Lung microvascular endothelial cell (primary cell): ENCODE results near the gene RBP5. TPM values are rescaled to one million over a fixed set of nuclear protein-coding genes. Genes with fewer than 3 reads are reported as not detected.

Experiments used
- DNase-seq, 2 donors: peaks; one replicate each; pipeline versions ENCODE4 v3.0.0 to v3.0.0-alpha.2; 2010; ENCODE audit warnings: low read depth in 2 of 2
- total RNA-seq: library from RNA; depleted of rRNA; stranded (reverse); fragments of >200 nt; gene quantifications from 2 replicates; pipeline ENCODE4 v1.2.1, GENCODE V29; 2014

Gene RBP5
- total RNA-seq, 1 donor from 2014 or later, result not detected

DNA sequence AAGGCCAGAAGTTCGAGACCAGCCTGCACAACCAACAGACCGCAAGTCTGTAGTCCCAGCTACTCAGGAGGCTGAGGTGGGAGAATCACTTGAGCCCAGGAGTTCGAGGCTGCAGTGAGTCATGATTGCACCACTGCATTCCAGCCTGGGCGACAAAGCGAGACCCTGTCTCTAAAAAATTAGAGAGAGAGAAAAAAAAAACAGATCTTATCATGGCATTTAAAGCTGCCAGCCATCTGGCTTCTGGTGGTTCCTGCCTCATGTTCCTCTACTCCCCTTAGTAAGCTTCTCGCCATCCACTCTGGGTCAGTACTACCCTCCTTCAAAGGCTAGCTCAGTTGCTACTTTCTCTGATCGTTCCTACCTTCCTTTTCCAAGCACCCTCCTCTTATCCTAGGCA is 17.5 kb upstream of the RBP5 start:
- DNase-seq, result no peak

DNA sequence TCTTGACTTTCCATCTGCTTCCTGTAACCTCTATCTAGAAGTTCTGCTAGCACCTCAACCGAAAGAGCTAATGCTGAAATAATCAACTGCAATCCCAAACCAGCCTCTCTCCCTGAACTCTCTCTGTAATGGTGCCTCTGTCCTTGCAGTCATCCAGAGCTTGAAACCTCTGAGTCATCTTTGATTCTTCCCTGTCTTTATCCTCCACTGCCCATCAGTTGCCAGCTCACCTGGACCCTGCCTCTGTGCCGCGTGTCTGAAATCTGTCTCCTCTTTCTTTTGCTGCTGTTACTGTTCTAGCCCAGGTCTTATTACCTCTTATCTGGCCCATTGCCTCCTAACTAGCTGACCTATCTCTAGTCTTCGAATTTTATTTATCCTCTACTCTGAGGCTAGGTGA is 17.0 kb upstream of the RBP5 start:
- no peak for DNase-seq

DNA sequence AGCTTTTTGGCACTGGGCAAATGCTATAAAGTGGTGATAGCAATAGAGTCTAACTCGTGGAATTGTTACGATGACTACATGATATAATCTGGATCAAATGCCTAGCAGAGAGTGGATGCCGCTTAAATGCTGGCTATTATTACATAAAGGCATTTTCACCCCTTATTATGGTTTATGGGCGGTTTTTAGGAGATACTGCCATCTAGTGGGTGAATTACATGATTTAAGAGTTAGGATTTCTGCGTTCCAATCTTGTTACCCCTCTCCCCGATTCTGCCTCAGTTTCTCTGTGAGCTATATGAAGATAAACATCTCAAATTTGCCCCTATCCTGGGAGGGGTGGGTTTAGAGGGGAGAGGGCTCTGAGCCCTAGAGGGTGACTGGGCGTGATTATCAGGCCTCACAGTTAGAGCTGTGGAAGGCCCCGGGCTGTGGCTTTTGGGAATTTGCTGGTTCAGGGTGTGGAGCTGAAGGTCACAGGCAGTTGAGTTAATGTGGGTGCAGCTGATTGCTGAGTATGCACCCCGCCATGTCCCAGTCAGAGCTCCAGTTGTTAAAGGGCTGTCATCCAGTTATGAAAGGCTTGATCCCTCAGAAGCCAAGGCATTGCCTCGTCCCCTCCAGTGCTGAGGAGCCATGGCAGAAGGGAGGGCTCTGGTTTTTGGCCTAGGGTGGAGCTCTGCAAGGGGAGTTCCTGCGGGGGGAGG is 15.9 kb upstream of the RBP5 start:
- peak; percentile 57 to 59 for DNase-seq

DNA sequence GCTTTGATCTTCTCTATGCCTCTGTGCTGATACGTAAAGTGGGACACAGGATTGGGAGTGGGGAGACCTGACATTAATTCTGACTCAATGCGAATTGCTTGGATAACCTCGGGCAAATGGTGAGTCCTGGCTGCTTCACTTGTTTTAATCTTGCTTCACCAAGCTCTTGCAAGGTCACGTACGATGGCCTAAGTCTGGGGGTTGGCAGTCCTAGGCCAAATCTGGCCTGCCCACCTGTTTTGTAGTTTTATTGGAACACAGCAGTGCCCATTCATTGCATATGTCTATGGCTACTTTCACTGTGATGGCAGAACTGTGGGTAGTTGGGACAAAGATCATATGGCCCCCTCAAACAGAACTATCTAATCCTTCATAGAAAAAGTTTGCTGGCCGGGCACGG is 14.9 kb upstream of the RBP5 start:
- DNase-seq, result no peak

DNA sequence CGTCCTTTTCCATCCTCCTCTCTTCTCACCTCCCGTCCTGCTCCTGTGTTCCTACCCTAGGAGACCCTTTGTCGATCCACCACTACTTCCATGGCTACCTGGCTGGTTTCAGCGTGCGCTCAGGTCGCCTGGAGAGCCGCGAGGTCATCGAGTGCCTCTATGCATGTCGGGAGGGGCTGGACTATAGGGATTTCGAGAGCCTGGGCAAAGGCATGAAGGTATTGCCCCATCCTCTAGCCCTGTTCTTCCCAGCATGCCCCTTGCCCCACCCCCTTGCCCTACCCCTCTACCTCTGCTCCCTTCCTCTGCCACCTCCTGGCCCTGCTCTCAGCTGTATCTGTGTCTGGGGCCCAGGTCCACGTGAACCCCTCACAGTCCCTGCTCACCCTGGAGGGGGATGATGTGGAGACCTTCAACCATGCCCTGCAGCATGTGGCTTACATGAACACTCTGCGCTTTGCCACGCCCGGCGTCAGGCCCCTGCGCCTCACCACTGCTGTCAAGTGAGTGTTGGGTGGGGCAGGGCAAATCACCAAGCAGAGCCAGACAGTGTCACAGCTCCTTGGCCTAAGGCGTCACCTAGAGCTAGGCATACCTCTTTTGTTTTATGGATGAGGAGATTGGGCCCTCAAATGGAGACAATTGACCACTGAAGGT is 14.2 kb upstream of the RBP5 start:
- DNase-seq, result no peak

DNA sequence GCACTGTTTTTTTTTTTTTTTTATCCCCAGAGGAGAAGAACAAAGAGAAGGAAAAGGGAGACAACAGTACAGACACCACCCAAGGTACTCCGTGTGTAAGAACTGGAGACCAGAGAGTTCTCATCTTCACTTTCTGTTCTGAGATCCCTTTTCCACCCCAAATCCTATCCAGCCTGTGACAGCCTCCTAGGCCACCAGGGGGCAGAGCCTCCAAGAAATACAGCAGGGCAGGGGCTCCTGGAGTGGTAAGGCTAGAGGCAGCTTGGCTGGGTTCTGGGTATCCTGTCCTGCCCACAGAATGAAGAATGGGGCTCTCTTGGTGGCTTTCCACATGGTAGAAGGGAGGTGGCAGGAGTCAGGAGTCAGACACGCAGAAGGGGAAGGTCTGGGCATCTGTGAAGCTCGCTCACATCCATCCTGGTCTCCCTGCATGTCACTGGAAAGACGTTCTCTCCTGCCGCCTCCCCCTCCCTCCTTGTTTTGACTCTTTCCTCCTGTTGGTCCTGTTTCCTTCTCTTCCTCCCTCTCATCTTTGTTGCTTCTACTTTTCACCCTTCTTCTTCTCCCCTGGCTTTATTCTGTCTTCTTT is 13.5 kb upstream of the RBP5 start:
- DNase-seq, result peak; percentile 59 to 80

DNA sequence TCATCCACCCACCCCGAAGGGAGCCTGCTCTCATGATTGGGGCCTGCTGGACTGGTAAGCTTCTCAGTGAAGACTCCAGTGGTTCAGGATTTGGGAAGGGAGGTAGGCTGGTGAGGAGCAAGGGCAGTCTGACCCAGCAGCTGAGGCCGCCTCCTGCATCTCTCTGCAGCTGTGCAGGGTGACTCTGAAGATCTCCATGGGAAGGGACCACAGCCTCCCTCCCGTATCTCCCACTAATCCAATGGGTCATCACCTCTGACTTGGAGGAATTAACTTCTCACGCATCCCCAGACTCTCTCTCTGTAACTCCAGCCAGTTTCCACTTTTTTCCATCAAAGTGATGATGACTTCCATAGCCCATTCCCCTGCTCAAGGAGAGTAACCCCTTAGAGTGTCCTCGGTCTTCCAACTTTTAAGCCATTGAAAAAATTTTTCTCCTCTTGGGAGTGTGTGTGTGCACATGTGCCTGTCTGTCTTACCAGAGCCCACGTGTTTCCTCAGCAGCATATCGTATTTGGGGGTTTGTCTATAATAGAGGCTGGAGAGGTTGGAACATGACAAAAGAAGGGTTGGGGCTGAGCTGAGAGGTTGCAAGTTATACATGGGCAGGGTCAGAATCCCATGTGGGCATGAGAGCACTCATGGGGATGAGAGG is 12.8 kb upstream of the RBP5 start:
- DNase-seq, result no peak

DNA sequence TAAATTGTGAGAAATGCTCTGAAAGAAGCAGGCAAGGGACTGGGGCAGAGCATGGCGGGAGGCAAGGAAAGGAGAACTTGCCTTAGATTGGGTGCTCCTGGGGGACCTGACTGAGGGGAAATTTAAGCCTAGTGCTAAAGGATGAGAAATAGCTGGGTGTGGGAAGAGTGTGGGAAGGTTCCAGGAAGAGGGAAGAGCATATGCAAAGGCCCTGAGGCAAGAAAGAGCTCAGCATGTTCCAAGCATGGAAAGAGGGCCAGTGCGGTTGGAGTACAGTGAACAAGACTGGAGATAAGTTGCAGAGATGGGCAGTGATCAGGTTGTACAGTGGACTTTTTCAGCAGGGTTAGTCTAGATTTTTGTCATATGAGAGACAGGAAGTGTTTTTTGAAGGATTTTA is 10.5 kb upstream of the RBP5 start:
- no peak for DNase-seq

DNA sequence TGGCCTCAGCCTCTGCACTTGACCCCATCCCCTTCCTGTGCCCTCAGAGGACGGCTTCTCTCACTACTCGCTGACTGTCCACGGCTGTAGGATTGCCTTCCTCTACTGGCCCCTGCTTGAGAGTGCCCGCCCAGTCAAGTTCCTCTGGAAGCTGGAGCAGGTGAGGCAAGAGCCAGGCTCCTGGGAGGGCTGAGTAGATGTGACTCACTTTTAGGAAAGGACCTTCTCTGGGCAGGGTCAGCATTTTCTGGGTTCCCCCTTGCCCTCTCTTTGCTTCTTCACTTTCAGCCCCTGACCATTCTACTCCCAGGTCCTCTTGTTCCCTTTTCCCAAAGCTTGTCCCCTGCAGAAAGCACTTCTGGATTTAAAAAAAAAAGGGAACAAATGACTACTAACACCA is 9.2 kb upstream of the RBP5 start:
- DNase-seq, result no peak

DNA sequence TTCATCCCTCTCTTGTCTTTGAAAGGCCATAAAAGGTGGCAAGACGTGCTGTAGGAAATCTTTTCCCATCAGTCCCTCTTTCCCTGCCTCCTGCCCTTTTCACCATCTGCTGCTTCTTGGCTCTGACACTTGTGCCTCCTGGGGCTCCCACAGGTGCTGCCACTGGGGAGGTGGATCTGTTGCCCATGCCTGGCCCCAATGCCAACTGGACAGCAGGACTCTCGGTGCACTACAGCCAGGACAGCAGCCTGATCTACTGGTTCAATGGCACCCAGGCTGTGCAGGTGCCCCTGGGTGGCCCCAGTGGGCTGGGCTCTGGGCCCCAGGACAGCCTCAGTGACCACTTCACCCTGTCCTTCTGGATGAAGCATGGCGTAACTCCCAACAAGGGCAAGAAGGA is 8.0 kb upstream of the RBP5 start:
- no peak for DNase-seq

DNA sequence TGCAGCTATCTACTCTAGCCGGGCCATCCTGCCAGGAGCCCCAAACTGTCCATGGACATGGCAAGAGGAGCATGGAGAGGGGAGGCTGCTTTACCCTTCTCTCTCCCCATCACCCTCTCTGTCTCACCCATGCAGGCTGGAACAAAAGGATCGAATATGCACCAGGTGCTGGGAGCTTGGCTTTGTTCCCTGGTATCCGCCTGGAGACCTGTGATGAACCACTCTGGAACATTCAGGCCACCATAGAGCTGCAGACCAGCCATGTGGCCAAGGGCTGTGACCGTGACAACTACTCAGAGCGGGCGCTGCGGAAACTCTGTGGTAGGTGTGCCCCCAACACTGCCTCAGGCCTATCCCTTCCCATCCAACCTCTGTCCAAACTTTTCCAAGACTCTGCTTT is 7.4 kb upstream of the RBP5 start:
- DNase-seq, result no peak

DNA sequence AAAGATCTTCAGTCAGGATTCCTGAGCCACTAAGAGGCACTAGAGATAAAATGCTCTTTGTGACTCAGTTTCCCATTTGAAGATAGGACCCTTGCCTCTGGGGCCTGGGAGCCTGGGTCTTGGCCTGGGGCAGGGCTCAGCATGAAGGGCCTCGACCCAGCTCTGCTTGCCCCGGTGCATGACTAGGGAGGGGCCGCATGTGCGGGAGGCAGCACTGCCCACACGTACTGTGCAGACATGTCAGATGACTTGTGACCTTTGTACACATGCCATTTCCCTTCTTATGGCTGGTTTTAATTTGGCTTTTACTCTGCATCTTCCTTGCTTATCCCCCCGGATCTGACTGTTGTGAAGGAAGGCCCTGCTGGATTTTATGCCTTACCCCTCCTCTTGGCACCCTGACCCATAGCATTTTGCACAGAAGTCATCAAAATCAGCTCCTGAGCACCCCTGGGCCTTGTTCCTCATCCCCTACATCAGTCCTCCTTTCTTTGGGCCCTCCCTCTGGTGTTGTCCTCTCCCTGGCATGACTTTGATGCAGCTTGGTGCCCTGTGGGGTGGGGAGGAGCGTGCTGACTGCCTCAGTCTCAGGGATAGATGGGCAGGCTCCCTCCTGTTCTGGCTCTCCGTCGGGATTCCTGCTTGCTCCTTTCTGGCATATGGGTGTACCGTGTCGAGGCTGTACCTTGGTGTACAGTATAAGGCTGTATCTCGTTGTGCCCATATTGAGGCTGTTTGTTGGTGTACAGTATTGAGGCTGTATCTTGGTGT is 5.9 kb upstream of the RBP5 start:
- DNase-seq, result no peak

DNA sequence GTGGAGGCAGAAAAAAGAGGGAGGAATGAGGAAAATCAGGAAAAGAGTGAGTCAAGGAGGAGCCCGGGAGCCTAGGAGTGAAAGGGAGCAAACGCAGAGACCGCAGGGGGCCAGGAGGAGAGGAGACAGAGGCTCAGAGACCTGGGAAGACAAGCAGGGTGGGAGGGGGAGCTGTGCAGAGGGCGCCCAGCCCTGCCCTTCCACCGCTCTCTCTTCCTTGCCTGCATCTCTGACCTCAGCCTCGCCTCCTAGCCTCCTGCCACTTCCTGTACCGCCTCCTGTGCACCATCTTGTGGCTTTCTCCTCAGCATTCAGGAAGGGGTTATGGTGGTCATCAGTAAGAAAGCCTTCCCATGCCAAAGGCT is 2.8 kb upstream of the RBP5 start:
- DNase-seq, result no peak

DNA sequence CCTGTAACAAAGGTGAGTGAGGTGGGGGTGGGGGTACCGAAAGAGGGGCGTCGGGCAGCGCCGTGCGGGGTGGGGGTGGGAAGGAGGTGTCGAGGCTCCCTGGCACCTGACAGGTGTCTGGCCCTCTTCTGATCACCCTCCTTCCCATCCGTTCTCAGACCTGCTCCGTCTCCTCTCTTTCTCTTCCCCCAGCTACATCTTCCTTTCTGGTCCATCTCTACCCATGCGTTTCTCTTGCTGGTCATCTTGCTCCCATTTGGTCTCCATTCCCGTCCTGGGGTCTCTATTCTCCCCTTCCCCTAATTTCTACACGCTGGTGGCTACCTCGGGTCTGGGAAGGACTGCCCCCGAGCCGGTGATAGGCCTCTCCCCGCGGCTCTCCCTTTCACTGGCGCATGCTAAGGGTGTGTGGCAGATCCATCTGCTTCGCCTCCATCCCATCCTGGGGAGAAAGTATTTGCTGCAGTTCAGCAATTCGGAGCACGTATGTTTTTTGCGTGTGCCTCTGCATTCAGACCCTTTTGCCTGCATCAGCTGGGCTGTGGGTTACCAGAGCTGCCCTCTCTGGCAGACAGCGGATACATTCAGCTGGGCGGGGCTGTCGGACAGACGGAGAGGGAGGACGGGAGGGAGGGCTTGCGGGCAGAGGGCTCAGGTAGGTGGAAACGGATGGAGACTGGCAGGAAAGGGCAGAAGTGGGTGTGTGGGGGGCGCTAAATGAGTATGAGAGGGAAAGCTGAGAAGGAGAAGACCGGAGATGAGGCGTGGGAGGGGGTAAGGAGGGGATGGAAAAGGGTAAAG is 2.2 kb upstream of the RBP5 start:
- DNase-seq, result peak; percentile 38 to 64

DNA sequence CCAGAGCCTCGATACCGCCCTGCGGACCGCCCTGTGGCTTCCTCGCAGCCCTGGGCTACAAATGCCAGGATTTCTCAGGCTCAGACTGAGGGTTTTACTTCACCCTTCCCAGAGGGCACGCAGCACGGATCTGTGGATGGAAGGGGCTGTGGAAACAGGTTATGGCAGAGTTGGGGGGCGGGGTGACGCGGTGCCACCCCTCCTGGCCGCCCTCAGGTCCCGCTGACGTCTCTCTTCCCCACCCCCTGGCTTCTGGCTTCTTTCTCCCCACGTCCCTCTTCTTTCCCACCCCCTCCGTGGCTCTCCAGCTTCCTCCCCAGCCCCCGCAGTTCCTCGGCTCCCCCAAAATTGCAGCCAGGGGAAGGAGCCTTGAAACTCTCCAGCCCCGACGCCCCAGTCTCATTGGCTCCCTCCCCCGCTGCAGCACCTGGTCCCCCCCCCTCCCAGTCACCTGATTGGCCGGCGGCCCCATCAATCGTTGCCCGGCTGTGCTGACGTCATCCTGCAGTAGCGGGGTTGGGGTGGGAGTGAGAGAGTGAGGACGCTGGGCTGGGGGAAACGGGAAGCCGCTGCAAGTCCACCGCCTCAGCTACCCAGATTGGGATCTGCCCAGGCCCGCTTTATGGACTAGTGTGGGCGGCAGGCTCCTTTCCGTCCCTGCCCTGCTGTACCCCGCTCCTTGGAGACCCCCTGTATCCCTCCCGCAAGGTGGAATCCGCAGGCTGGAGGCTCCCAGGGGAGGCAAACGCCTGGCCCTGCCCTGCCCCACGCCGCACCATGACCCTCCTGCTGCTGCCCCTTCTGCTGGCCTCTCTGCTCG is 1.4 kb upstream of the RBP5 start, which contains the start of gene CLSTN3:
TSS of gene CLSTN3 (plus strand) at position 500 of the 820 bp plus-strand sequence. CDS start at position 778, 278 bp downstream.
- DNase-seq, result peak; percentile 80 to 91

DNA sequence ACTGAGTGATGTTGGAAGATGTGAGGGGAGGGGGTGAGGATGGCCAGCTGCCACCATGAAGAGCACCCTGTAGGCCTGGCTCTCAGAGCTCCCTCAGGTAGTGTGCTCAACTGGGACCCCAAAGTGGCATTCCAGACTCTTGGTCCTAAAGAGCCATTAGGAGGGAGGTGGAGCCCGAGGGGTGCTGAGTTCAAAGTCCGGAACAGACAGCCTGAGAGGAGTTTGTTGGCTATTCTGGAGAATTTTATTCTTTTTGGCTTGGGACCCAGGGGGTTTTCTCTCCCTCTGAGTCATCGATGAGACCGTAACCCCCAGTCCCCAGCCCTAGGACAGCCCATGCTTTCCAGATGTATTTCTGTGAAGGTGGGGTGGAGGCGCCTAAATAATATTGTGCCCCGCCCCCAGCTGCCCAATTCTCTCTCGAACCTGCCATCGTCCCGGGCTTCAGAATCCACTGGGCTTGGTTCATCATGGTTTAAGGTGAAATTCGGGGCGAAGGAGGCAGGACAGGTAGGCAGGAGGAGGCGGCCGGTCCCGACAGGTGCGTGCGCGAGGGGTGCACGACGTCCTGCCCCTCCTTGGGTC is 690 bp upstream of the RBP5 start:
- DNase-seq, result no peak

DNA sequence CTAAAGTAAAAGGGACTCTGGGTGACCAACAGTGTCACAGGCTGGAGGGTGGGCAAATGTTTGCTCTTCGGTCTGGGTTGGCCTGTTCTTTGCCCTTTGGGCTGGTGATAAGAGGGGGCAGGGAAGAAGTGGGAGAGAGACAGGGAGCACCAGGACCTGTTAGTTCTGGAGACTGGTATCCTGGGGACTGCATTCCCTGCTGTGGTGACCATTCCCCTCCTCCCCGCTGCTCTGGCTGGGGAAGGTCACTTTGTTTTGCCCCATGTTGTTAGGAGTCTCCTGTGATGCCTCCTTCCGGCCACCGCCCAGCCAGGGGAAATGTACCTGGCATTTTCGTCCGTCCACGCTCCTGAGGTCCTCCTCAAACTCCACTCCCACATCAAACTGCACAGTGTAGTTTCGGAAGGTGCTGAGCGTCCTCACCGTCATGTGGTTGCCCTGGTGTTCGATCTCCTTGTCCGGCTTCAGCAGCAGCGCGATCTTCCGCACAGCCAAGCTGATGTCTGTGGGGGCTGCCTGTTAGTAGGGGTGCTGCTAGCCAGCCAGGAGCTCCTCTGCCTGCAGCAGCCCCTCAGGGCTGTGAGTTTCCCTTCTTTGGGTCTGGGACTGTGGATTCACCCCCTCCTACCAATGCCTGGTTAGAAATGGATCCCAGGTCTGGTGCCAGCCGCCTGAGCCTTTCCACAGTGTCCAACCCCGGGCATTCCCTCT is 618 bp downstream of the RBP5 start:
- DNase-seq, result no peak

DNA sequence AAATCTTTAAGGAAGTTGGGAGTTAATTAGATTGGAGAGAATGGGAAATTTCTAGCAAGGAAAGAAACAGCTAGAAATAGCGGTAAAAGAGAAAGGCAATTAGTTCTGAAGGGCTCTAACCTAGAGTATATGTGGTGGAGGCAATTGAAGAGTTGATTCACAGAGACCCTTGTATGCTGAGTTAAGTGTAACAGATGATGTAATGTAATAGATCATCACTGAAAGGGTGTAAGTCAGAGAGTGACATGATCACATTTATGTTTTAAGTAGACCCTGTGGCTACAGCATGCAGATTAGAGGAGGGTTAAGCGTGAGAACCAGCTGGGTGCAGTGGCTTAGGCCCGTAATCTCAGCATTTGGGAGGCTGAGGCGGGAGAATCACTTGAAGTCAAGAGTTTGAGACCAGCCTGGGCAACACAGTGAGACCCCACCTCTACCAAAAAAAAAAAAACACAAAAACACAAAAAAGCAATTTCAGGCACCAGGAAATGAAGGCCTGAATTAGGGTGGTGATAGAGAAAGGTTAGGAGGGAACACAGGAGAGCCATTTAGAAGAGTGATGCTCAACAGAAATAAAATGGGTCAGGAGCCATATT is 3.0 kb downstream of the RBP5 start:
- DNase-seq, result no peak
